DMS79 treated with DMSO at 0.1 percent for 48 hours (cell line): ENCODE measurements around the gene STXBP5L.
"Not testable (repeated sequence)": the region's sequence is repeated elsewhere in the genome, so short reads cannot be mapped to it uniquely, and the experiment has no call there.

Source experiments
- DNase-seq: peaks from one replicate; lab custom pipeline; 2025; lab: John Stamatoyannopoulos, UW

Gene STXBP5L

DNA sequence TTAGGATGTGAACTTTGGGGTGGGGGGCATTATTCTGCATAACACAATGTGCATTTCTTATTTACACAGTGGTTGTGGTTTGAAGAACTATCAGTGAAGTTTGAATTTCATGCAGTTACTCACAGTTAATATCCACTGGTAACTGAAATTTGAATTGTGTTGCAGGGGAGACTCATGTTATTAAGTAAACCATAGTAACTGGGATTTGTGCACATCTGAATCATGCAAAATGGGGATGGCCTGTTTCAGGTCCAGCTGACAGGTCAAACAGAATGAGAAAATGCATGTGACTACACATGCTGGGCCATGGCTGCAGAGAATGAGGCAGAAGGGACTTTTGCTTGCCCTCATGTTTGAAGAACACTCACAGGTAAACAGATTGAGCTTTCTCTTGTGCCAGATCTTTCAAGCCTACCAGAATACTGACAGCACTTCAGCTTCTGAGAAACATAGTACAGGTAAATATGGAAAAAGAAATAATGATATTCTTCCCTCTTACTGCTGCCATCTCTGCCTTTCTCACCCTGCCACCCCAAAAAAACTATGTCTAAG is 522.7 kb downstream of the STXBP5L start:
- no peak for DNase-seq

DNA sequence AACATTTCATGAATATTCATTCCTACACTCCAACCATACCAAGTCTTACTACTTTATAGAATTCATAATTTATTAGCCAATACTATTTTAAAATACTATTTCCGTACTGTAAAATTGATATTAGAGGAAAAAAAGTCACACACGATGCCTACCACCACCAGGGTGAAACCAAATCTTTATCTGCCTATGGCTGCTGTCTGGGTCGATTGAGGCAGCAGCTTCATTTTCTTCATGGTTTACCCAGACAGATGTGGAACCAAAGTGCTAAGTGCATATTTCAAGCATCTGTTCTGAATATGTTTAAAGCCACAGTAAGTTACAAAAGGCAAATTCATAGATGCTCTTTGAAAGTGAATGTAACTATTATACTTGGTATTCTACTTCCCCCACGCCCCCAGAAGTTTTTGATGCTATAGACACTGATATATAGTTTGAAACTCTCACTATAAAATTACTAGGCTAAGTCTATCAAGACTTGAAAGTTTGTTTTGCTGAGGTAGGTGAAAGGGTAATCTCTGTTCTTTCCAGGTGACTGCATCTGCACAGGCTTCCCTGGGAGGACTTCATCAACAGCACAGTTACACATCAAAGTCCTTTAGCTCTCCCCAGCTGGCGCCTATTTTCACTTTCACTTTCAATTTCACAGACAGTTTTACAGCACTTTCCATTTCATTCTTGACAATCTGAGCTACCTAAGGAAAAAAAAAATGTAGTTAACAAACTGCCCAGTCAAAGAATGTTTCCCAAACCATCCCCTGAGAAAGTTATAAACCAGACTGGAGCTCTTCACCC is 523.9 kb downstream of the STXBP5L start:
- DNase-seq = peak; percentile 70

DNA sequence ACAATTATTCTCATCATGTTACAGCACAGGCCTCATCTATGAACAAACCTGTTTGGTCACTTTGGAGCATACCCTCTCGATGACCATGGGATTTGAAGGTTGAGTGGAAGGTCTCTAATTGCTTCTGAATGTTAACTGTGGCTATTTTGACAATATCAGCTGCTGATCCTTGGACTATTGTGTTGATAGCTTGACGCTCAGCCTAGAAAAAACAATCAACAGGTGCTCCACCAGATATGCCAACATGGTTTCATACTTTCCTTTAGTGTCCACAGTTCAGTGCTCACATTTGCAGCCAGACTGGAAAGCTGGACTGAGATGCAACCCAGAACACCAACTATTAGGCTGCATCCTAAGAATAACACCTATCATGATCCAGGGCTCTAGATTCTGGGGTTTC is 528.1 kb downstream of the STXBP5L start:
- no peak for DNase-seq

DNA sequence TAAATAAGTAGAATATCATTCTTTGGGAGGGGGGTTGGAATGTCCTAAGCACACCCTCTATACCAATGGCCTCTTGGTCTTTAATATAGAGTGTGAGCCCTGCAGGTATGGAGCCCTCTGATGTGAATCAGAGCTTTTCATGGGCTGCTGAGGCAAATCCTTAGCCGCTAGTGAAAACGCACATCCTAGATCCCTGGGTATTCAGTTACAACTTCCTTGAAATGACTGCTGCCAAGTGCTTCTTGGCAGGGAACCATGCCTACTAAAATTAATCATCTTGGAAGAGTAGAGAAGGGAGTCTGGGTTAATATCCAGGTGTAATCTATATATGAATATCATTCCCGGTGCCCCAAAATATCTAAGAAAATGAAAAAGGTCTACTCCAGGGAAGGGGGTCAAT is 528.6 kb downstream of the STXBP5L start:
- peak; percentile 21 for DNase-seq

DNA sequence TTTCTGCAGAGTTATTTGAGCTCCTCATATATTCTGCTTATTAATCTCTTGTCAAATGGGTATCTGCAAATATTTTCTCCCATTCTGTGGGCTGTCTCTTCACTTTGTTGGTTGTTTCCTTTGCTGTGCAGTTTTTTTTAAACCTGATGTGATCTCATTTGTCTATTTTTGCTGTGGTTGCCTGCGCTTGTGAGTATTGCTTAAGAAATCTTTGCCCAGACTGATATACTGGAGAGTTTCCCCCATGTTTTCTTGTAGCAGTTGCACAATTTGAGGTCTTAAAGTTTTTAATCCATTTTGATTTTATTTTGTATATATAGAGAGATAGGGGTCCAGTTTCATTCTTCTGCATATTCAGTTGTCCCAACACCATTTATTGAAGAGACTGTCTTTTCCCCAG is 535.5 kb downstream of the STXBP5L start:
- no peak for DNase-seq

DNA sequence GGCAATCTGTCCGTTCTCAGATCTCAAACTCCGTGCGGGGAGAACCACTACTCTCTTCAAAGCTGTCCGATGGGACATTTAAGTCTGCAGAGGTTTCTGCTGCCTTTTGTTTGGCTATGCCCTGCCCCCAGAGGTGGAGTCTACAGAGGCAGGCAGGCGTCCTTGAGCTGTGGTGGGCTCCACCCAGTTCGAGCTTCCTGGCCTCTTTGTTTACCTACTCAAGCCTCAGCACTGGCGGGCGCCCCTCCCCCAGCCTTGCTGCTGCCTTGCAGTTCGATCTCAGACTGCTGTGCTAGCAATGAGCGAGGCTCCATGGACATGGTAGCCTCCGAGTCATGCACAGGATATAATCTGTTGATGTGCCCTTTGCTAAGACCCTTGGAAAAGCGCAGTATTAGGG is 543.7 kb downstream of the STXBP5L start:
- not testable (repeated sequence) for DNase-seq

DNA sequence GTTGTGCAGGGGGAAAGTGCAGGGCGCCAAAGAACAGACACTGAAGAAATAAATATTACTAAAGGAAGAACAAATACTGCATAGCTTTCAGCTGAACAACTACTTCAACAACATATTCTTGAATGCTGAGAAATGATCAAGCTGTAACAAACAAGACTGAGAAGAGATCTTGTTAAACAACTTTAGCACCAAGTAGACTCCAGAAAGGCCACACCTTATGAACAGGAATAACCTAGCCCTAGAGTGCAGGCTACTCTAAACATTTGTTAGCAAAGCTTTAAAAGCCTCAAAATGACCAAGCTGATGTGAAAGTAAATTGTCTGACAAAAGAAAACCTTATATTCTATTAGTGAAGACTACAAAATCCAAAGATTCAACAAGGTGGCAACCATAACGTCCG is 554.6 kb downstream of the STXBP5L start:
- DNase-seq = no peak

DNA sequence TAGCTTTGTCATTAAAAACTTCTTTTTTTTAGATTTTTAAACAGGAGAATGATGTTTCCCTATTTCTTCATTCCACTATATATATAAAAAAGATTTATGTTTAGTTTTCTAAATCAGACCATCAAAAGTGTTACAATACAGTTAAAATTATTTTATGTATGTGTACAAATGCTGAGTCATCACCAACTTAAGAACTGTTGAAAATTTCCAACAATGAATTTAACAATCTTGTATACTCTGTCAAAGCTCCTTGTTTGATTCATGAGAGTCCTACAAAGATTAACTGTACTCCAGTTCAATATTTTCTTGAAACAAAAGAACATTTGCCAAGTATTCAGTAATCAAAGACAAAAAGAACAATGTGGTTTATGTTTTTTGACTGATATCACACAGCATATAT is 555.7 kb downstream of the STXBP5L start:
- DNase-seq = no peak

DNA sequence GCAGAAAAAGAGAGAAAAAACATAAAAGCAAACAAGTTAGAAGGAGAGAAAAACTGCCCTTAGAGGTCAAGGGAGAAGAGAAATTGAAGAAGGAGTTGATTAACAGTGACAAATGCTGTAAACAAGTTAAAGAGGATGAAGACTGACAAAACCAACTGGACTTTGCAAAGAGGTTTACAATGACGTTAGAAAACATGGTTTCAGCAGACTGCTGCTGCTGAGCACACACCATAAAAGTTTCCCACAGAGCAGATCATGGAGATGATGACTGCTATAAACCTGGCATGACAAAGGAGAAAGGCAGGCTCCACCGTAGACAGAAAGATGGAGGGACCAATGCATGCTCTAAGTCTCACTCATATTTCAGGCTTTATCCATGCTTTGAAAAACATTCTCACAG is 559.1 kb downstream of the STXBP5L start:
- DNase-seq = no peak

DNA sequence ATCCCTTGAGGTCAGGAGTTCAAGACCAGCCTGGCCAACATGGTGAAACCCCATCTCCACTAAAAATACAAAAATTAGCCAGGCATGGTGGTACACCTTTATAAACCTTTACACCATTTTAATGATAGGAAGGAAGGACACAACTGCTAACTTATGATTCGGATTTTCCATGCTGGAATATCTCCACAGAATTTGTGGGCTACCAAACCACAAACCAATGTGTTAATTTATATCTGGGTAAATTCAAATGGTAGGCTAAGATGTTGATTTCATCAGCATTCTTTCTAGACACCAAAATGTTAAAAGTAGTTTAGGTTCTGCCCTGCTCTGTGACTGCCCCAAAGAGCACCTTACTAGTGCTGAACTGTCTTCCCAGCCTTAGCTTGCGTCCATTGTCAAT is 565.0 kb downstream of the STXBP5L start:
- no peak for DNase-seq
